Measurements from ENCODE around the gene FAM151A.

The FAM151A gene

DNA sequence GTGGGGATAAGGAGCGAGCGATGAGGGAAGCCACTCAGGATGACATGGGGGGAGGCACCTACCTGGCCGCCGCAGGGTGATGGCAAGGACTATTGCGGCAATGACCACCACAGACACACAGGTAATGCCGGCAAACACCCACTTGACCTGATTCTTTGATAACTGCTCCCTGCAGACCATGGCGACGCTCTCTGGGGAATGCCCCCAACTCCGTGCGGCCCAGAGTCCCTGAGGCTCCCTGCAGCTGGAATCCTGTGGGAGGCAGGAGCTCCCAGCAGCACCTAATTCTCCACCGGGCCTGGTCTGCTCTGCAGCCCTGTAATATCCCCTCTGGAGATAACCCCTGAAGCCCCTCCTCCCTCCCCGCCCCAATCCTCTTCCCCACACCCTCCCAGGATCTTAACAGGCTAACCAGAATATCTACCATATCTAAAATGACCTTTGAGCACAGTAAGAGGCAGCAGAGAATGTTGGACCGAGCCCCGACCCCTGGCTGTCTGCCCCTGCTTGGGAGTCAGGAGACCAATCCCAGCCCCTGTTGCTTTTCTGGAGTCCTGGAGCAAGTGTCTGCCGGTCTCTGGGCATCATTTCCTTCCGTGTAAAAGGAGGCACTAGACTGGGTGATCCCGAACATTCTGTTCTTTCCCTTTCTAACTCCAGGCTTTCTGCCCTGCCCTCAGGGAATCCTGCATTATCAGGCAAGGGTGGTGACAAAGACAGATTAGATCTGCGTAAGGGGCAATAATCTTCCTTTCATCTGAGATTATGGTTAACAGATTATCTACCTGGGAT lies at the start of gene FAM151A:
TSS of gene FAM151A (minus strand) at position 310 of the 792 bp plus-strand sequence. CDS start at position 180, 130 bp downstream.
- no peak for DNase-seq

DNA sequence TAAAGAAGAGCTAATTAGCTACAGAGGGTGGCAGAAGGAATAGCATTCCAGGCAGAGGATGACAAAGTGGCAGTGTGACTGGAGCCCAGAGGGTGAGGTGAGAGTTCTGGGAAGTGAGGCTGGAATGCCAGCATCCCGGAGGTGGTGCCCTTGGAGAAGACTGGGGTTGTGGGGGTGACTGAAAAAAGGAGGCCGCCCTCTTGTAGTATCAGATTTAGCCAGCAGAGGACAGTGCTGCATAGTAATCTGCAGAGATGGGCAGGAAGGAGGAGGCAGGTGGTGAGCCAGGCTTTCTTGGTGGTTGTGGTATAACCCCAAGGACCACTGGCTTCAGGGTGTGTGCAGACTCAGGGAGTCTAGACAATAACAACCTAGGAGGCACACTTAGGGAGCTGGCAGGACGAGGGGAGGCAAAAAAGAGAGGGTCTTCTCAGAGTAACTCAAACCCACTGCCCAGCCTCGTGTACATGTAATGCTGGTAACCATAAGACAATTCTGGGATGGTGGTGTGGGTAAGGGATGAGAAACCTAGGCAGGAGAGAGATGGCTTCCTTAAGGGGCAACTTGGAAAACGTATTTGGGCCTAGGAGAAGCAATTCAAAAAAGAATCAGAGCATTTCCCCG lies 48.8 kb upstream of the FAM151A start:
- DNase-seq: peak; percentile 58

DNA sequence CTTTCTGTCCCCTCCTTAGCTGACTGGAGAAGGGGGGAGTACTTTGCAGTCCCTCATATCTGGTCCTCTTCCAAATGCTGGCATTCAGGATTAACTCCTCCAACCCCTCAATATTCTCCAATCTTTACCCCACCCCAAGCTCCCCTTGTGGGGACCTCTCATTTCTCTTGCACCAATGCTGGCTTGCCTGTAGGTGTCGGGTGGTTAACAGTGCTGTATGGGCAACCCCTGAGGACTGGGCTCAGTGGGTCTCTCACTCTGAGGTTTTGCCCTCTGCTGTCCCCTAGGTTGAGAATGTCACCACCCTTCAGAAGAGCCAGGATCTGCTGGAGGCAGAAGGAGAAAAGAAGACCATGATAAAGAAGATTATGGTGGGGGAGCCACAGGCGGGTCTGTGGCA lies 45.2 kb upstream of the FAM151A start:
- DNase-seq: no peak

DNA sequence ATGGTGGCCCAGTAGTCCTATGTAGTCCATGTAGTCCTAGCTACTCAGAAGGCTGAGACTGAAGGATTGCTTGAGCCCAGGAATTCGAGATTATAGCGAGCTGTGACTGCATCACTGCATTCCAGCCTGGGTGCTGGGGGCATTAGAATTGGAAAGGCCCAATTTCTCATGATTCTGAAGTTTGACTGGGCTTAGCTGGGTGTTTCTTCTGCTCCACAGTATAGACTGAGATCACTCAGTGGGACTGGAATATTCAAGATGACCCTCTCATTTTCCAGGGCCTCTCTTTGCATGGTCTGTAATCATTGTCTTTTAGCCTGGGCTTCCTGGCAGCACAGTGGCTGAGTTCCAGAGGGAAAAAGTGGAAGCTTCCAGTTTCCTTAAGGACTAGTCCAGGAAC lies 44.5 kb upstream of the FAM151A start:
- DNase-seq: no peak

DNA sequence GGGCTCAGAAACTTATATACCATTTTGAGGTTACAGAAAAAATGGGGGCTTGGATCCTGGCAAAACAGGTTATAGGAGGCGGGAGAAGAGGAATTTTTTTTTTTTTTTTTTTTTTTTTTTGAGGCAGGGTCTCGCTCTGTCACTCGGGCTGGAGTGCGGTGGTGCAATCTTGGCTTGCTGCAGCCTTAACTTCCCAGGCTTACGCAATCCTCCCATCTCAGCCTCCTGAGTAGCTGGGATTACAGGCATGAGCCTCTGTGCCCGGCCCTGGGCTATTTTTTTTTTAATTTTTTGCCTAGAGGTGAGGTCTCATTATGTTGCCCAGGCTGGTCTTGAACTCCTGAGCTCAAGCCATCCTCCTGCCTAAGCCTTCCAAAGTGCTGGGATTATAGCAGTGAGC lies 43.0 kb upstream of the FAM151A start:
- DNase-seq: no peak

DNA sequence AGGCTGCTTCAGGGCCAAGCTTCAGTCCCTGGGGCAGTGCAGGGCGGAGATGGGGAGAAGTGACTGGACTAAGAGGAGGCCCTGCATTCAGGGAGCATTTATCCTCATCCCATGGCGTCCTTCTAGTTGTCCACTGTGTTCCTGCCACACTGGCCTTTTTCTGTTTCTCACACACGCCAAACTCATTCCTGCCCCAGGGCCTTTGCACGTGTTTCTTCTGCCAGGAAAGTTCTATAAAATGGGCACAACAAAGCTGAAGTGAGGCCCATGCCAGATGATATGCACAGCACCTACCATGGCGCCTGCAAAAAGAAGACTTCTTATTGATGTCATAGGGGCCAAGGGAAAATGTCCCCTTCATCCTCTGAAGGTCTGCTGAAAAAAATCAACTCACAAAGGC lies 42.5 kb upstream of the FAM151A start:
- no peak for DNase-seq

DNA sequence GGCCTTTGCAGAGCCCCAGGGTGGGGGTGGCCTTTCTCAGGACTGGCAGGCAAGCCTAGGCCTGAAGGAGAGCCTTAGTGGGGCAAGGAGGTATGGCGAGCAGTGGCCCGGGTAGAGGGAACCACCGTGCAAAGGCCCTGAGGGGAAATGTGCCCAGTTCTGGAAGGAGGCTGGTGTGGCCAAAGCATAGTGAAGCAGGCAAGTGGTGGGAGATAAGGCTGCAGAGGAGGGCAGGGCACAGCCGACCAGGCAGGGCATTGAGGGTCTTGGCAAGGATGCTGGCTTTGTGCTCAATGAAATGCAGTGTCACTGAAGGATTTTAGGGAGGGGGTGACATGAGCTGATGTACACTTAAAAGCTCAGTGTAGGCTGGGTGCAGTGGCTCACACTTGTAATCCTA lies 41.0 kb upstream of the FAM151A start:
- no peak for DNase-seq

DNA sequence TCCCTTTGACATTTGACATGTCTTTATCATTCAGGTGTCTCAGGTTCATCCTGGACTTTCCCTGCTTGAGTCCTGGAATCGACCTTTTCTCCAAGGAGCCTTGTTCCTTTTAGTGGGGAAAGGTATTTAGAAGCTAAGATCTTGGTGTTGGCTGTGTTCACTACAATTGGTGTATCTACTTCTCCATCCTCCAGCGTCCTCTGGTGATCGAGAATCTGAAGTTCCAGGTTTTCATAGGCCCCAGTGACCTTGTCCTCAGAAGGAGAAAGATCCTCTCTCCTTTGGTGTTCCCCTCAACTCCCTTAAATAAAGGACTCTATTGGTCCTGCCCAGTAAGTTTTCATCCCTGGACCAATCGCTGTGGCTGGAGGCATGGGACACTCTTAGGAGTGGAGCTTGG lies 40.4 kb upstream of the FAM151A start:
- no peak for DNase-seq

DNA sequence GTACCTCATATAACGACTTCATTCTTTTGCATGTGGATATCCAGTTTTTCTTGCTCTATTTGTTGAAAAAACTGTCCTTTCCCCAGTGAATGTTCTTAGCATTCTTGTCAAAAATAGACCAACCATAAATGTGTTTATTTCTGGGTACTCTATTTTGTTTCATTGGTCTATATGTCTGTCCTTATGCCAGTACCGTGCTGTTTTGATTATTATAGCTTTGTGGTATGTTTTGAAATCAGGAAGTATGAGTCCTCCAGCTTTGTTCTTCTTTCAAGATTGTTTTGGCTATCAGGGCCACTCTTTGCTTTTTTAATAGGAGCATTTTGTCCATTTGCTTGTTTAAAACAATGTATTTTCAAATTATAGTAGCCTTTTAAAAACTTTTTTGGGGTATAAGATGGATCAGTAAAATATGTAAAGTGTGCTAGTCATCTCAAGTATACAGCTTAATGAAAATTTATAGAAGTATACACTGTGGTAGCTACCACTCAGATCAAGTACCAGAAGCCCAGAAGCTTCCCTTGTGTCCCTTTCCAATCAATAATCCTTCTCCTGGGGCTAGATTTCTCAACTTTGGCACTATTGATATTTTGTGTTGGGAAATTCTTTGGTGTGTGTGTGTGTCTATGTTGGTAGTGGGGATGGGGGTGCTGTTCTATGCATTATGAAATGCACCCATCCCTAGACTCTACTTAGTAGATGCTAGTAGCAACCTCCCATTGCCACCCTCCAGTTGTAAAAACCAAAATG lies 35.0 kb upstream of the FAM151A start:
- no peak for DNase-seq

DNA sequence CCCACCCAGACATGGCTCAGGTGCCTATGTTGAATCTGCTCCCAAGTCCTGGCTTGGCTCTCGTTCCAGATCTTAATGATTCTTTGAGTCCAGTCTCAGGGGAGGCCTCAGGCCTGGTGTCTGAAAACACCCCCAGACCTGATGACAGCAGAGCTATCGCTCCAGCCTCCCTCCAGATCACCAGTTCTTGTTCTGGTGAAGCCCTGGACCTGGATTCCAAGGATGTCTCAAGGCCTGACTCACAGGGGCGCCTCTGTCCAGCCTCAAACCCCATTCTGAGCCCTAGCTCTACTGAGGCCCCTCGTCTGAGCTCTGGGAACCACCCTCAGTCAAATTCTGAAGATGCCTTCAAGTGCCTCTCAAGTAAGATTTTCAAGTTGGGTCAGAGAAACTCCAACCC lies 29.7 kb upstream of the FAM151A start:
- DNase-seq: no peak

DNA sequence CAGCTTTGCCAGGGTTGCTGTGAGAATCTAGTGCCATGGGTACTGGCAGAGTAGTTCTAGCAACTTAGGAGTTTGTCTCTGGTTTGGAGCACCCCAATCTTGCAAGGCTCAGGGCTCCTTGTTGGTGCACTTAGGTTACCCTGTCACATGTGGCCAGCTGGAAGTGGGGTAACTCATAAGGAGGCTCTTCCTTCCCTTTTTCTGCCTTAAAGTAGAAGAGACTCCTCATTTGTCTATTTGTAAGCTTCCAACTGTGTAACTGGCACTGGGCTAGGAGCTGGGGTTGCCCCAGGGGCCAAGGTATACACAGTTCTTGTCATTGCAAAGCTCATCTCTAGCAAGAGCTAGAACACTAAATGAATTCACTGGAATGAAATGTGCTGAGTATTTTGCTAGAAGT lies 28.8 kb upstream of the FAM151A start:
- DNase-seq: no peak

DNA sequence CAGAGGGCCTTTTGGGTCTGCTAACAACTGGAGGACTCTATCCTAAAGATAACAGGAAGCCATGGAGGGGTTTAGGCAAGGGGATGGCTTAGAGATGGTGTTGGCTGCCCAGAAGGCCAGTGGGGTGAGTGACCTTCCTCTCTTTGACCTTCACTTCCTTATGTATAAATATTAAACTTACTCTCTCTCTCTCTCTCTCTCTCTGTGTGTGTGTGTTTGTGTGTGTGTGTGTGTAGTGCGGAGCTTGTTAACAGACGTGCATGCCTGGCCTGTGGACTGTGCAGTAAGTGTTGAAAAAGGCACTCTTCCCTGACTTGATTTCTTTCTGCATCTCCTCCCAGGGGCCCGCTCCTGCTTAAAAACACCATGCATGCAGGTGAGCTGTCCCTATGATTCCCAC lies 28.3 kb upstream of the FAM151A start:
- no peak for DNase-seq

DNA sequence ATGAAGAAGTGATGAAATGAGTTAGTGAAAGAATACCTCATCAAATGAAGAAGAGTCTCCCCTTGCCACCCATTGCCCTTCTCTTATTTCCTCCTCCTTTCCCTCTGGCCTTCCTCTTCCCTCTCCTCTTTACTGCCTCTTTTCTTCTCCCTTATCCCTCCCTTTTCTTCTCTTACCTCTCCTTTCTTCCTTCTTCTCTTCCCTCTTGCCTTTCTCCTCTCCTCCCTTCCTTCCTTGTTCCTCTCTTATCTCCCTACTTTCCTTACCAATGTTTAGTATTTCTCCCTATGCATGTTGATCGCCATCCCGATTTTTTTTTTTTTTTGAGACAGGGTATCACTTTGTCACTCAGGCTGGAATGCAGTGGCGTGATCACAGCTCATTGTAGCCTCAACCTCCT lies 27.1 kb upstream of the FAM151A start:
- DNase-seq: no peak

DNA sequence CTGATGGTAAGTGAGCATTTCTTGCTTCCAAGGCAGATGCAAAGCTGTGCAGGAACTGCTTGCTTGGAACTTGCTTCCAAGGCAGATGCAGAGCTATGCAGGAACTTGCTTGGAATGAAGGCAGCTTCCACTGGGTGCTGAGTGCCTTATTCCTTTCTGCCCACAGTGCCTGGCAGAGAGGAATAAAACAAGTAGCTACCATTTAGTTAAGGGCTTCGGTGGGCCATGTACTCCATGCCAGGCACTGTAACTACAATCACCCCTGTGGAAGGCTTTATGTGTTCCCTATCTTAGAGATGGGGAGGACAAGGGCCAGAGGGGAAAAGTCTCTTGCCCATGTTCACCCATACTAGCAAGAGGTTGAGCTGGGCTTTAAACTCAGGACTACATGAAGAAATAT lies 26.6 kb upstream of the FAM151A start:
- no peak for DNase-seq

DNA sequence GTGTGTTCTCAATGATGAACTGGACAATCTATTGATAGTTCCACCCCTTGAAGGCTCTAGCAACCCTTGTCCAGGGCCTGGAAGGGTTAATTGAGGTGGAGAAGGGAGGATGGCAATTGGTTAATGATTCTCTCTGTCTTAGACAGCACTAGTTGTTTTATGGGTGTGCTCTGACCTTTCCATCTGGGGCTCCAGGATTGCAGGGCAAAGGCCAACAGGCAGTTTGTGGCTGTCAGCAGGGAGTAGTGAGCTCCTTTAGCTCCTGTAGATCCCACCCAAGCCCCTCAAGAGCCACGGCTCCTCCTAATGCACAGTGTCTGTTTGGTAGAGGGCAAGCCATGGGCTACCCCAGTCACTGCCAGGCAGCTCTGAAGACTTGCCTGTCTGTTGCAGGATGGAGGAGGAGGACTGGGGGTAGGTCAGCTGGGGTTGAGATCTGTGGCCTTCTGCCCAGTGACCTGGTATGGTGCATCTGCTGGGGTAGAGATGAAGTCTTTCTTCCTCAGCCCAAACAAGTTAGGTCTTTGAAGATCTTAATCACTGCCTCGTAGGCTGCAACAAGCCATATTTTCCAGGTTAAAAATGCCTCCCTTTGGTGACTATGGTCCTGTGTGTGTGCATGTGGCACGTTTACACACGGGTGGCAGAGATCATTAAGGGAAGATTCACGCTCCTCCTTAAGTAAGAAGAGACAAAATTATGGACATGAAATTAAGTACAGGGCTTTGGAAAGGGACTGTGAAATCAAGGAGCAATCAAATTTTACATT lies 26.0 kb upstream of the FAM151A start:
- DNase-seq: no peak

DNA sequence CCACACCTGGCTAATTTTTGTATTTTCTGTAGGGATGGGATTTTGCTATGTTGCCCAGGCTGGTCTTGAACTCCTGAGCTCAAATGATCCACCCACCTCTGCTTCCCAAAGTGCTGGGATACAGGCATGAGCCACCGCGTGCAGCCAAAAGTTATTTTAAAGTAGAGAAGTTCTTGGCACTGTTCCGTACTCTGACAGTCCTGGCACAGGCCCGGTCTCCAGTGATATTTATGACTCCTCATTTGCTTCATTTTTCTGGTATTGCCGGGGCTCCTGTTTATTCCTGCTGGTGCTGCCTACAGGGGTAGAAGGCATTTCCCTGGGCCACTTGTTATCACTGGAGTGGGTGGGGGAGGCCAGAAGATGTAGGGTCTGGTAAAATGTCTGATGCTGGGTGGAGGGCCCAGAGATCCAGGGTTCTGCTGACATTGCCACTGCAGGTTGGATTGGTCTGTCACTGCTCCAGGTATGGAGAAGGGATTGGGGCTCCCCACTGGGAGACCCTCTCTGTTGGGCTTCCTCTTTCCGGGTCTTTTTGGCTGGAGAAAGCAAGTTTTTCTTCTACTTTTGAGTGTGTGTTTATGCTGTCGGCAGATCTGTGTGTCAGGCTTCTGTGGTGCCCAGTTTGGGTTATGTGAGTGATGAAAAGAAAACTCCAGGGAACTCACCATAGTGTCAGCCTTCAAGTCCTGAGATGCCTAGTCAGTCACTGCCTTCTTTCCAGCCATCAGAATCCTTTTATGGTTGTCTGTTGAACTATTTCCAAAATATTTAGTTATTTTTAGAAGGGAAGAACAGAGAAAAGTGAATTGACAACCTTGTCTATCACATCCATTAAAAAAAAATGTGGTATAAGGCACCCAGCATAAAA lies 22.7 kb upstream of the FAM151A start:
- no peak for DNase-seq

DNA sequence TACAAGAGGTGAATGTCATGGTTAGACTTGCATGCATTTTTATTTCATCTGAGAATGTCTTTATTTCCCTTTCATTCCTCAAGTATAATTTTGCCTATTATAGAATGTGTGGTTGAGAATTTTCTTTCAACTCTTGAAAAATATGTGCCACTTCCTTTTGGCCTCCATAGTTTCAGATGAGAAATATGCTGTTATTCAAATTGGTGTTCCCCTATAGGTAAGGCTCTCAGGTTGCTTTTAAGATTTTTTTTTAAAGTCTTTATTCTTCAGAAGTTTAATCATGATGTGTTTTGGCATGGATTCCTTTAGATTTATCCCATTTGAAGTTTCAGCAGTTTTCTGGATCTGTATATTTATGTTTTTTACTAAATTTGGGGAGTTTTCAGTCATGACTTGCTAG lies 20.4 kb upstream of the FAM151A start:
- no peak for DNase-seq

DNA sequence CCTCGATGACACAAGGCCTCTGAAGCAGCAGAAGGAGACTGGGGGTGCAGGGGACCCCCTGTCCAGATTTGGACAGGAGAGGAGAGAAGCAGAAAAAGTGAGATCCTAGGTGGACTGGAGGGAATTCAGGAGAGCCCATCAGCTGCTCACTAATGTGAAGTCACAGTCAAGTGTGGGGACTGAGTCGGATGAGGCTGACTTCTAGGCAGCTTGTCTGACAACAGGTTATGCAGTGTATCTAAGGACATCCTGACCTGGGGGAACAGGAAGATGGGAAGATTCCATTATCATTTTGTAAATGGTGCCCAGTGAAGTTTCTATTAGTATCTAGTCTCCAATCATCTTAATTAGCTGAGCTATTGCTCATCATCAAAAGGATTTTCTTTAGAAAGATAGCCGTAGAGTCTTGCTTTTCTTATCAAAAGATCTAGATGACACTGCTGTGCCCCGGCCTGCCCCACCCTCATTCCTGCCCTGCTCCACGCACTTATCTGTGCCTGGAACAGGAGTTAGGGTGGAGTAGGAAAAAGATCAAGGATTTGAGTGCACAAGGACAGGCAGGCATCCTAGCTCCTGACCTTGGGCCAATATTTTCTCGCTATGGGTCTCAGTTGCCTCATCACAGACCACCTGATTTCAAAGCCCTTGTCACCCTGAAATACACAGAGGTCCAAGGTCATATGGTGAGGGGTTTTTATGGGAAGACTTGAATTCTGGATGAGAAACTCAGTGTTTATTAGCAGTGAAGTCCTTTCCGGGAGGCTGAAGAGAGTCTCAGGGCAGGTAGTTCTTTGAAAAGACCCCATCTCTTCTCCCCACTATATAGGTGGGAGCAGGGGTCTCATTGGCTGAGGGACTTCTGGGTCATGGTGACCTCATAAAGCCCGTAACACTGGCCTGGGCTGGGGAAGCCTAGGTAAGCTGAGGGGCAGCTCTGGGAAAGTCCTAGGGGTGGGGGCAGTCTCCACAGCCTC lies 17.8 kb upstream of the FAM151A start, which contains the start of gene MROH7:
TSS of gene MROH7 (plus strand) at position 924 of the 974 bp plus-strand sequence. CDS start 11,141 bp downstream, outside the sequence.
- DNase-seq: no peak

DNA sequence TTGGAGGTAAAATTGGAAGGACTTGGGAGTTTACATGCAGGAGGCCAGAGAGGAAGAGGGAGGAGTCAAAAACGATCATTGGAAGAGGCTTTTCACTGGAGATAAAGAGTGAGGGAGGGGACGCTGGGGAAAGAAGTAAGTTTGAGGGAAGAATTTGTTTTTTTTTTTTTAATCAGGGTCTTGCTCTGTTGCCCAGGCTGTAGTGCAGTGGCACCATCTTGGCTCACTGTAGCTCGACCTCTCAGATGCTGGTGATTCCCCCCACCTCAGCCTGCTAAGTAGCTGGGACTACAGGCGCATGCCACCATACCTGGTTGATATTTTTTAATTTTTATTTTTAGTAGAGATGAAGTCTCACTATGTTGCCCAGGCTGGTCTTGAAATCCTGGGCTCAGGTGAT lies 17.0 kb upstream of the FAM151A start:
- no peak for DNase-seq
